Right lobe of liver (tissue), 4 donors: ENCODE data around the gene FOXP2.

Experiments
- CTCF ChIP-seq, 4 donors: fragments of 200-600 bp in 3 of 4; fragments of 450-650 bp in 1 of 4; IDR thresholded peaks; one replicate each; pipeline versions ENCODE4 v1.5.1 to v1.8.0; 2016 to 2022; ENCODE audit warnings: antibody characterized with exemption in 4 of 4, mild to moderate bottlenecking in 2 of 4
- POLR2A ChIP-seq: fragments of 450-650 bp; IDR thresholded peaks from one replicate; pipeline ENCODE4 v1.6.1; 2017; ENCODE audit warnings: antibody characterized with exemption, mild to moderate bottlenecking
- donor health status: DM: no; HTN: no; CAD: no.
- donor health status: DM: no; HTN: no; CAD: no.
- donor health status: DM: no; HTN: yes; CAD: no.

GRCh38 chr7:114650491-114650890, 235.9 kb downstream of the FOXP2 start:
- TF ChIP-seq CTCF (IDR thresholded peaks at IDR 0.05) (no peak), POLR2A (no peak)
